ENCODE measurements around the gene SLC39A11. TPM values are rescaled to one million over a fixed set of nuclear protein-coding genes. Genes with fewer than 3 reads are reported as not detected.

The SLC39A11 gene
- total RNA-seq, 1 donor from 2014 or later = 26.9 TPM

DNA sequence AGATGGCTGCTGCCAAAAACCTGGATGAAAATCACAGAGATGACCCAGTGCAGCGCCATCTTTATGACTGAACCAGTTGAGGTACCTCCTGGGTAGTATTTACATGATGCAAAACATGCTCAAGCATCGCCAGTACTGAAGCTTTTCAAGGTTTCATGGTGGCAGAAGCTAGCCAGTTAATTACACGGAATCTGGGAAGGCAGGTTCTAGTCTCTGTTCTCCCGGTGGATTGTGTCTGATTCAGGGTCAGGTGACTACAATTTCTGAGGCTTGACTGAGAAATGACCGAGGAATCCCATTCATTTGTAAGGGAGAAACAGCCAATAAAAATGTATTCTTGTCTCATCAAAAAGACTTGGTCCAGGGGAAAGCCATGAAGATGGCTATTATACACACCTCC is 209.1 kb downstream of the SLC39A11 start:
- intact Hi-C loops (cut with micrococcal nuclease) = no loop called here

DNA sequence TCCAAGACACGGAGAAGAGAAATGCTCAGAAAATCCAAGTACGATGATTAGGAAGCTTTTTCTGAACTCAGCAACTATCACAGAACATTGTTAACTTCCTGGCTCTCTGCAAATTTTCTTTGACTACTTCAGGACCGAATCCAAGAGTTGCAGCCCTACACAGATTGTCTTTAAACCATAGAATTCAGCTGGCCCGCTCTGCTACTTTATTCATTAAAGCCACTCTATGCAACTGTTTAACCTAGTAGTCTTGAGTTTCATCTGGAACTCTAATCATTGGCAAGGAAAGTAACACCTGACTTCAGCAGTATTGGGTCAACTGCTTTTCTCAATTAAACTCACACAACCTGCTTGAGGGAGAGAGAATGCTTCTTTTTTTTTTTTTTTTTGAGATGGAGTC is 210.1 kb downstream of the SLC39A11 start:
- intact Hi-C loops (cut with micrococcal nuclease) = no loop called here

DNA sequence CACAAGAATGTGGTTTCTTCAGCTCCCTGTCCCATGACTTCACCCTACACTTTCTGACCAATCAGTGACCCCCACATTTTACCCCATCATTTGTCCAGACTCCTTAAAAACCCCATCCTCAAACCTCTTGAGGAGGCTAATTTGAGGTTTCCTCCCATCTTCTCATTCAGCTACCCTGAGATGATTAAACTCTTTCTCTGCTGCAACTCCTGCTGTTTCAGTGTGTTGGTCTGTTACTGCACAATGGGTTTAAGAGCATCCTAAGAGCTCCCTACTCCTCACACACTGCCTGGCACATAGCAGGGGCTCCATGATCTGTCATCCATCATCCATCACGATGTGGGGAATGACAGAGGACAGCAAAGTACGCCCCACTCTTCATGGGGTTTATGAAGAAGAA is 212.6 kb downstream of the SLC39A11 start:
- intact Hi-C loops (cut with micrococcal nuclease) = no loop called here

DNA sequence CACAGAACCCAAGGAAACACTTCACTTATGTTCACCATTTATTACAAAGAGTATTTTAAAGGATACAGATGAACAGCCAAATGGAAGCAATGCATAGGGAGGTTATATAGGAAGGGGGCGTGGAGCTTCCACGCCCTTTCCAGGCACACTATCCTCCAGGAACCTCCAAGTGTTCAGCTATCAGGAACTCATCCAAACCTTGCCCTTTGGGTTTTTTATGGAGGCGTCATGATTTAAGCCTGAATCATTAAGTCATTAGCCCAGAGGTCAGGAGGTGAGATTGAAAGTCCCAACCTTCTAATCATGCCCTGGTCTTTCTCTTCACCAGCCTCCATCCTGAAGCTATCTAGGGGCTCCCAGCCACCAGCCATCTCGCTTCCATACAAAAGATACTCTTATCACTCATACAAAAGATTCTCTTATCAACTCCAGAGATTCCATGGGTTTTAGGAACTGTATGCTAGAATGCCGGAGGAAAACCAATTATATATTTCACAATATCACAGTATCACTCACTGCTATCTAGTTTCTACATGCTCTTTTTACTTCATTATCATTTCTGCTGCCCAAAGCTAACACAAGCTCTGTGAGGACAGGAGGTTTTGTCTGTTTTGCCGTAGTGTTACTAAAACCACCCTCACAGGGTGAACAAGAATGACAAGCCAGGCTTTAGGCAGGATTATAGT is 213.4 kb downstream of the SLC39A11 start:
- intact Hi-C loops (cut with micrococcal nuclease) = no loop called here

DNA sequence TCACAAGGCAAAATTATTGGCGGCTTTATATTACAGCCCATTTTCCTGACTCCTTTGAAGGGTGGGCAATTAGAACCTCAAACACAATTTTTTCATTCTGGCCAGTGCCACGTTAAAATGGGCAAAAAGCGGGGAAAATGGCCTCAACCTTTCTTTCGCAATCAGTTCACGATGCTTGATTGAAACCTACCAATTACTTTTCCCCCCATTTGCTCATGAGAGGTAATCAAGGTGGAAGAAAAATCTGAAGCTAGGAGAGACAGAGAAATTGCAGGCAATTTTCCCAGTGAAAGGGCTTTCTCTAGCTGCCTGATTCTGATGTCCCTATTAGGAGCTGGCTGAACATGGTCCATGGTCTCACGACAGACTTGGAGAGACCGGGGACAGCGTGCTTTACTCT is 215.1 kb downstream of the SLC39A11 start:
- intact Hi-C loops (cut with micrococcal nuclease) = no loop called here

DNA sequence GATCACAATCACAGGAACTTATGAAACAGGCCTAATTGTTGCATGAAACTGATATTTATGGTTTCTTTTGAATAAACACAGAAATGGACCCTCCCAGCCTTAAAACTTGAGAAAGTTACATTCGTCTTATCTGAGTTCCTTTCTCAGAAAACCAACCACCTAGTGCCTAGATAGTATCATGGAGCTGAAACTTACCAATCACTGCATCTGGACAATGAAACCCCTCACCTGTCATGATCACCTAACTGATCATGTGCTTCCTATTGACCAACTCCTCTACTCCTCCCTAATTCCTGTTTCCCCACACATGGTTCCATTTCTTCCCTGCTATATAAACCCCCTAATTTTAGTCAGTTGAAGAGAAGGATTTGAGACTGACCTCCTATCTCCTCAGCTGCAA is 216.1 kb downstream of the SLC39A11 start:
- intact Hi-C loops (cut with micrococcal nuclease) = no loop called here

DNA sequence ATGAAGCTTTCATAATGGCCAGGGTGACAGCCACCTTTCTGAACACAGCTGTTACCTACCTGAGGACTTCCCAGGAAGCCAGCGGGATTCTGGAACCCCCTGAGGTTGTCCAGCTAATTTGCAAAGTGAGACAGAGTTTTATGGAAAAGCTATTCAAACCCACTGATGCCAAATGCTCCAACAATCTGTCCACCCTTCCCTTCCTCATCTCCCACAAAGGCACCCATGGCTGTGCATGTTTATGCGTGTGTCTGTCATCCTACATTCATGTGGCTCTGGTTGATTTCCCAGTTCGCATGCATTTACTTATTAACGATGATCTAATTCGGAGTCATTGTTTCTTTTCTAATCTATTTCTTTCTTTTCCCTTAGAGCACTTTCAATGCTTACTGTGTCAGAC is 217.1 kb downstream of the SLC39A11 start:
- intact Hi-C loops (cut with micrococcal nuclease) = no loop called here

DNA sequence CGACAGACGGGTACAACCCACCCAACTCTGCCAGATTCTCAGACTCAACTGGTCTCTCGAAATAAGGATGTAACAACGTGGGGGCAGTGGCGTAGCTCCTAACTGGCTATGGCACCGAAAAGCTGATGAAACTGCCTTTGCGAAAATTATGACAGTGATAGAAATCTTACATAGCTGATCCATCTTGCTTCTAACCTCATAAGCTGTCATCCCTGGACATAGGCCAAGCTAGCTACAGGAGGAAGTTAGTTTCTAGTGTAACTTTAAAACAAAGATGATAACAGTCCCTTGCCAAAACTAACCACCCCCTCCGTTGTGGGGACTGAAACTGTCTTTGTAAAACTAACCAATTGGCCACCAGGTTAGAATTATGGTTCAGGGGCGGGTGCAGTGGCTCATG is 220.1 kb downstream of the SLC39A11 start:
- intact Hi-C loops (cut with micrococcal nuclease) = no loop called here

DNA sequence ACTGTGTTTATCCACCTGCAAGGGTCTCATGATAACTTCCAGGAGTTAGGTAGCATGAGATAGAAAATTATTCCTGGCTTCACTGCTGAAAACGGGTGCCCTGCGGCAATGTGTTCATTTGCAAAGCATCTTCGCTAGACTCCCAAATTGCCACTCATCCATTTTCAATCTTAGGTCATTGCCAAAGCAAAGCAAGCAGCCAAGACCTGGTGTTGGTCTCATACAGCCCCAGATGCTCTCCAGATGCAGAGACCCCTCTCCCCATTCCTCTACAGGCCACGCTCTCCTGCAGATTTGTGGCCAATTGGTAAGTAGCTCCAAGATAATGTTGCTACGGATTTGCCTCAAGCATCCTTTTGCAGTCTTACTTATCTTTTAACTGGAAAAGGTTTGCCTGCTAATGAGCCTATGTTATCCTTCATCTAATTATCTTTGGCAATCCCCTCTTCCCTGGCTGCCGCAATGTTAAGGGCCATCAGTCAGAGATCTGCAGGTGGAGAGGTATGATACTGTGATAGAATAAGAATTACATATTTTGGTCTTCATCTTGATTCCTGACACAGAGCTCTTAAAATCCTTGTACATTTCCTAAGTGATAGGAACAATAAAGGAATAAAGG is 222.0 kb downstream of the SLC39A11 start:
- intact Hi-C loops (cut with micrococcal nuclease) = no loop called here

DNA sequence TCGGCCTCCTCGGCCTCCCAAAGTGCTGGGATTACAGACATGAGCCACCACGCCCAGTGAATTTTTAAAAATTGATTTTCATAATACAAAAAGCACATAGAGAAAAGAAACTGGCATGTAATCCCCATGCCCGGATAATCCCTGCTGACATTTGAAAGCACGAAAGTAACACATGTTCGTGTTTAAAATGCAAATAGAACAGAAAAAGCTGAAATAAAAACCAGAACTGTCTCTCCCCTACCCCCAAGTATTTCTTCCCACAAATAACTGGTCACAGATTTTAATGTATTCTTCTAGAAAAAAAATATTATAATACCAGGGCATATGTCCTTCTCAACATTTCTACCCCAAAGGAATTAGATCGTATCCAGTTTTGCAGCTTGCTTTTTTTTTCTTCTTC is 222.9 kb downstream of the SLC39A11 start:
- intact Hi-C loops (cut with micrococcal nuclease) = no loop called here

DNA sequence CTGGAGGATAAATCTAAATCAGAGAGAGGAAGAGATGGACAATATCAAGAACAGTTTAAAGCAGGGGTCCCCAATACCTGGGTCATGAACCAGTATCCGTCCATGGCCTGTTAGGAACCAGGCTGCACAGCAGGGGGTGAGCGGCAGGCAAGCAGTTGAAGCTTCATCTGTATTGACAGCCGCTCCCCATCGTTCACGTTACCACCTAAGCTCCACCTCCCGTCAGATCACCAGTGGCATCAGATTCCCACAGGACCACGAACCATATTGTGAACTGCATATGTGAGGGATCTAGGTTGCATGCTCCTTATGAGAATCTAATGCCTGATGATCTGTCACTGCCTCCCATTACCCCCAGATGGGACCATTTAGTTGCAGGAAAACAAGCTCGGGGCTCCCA is 226.5 kb downstream of the SLC39A11 start:
- intact Hi-C loops (cut with micrococcal nuclease) = no loop called here

DNA sequence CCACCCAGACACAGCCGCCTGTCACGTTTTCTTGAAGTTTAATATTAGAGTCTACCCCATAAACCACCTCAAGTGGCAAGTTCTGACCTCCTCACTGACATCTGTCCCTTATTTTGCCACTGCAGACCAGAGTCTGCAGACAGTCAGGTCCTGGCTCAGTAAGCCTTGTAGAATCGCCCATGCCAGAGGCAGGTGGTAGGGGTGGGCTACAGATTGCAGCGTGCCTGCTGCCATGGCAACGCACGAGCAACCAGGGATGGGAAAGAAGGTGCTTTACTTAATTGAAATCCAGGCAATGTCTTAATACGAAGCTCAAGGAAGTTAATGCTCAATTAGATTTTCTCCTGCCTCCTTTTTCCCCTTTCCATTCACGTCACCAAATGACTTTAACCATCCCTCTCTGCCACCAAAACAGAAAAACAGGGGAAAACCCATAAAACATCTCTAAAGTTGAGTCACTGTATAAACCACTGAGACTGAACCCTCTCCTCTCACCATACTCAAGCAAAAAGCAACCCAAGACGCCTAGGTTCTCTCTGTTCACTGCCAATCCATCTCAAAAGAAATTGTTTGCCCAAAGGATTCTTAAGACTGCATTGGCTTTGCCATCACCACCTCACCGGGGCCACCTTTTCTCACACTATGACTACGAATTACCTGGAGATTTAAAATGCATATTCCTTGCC is 228.8 kb downstream of the SLC39A11 start:
- intact Hi-C loops (cut with micrococcal nuclease) = no loop called here

DNA sequence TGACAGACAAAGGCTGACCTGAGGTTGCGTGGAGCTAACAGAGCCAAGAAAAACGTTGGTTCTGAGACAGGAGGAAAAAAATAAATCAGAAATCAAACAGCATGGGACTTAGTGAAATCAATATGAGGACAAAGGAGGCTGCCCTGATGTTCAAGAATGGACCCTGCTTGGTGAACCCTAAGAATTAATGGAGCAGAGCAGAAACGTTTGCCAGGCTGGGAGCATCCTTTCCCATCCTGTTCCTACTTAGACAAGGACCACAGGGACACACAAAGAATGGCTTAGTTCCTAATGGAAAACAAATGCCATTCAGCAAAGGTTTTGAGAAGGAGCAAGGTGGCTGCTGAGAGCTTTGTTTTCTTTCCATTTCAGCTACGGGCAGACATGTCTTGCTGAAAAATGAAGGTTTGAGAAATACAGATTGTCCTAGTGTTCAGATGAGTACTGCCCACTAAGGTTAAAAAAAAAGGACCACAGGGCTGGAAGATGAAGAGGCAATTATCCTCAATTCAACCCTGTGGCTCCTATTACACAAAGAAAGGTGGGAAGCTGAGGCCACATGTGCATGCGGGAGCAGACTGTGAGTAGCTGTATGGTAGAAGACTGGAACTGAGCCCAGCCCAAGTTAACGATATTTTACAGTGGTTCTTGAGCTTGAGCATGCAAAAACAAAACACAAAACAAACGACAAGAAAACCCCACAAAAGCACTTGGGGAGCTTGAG is 230.1 kb downstream of the SLC39A11 start:
- intact Hi-C loops (cut with micrococcal nuclease) = no loop called here

DNA sequence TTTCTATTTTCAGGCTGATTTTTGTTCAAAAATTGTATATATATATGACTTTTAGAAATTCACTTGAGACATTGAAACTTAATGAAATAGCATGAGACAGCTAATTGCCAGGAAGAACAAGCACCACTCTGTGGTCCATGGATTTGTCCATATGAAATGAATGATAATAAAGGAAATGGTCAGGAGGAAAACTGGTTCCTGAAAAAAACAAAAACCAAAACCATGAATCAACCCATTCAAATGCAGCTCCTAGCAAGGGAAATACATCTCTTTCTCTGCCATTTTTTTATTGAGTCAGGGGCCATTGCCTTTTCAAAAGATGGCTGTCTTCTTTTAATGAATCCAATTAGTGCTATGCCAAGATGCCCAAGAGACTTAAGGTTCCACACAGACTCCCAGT is 230.7 kb downstream of the SLC39A11 start:
- intact Hi-C loops (cut with micrococcal nuclease) = no loop called here

DNA sequence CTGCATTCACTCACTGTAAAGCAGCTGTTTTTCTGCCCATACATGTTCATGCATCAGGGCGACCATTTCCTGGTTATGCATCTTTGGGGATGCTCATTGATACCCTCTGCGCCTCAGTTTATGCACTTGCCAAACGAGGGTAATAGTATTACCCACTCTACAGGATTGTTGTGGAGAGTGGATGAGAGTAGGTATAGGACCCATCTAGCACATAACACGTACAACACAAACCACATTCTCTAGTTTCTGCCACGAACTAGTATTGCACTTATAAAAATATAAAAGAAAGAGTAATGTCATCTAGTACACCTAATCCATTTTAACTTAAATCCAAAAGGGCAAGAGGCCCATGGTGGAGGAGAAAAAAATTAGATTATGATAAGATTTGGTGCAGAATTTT is 231.7 kb downstream of the SLC39A11 start:
- intact Hi-C loops (cut with micrococcal nuclease) = no loop called here

DNA sequence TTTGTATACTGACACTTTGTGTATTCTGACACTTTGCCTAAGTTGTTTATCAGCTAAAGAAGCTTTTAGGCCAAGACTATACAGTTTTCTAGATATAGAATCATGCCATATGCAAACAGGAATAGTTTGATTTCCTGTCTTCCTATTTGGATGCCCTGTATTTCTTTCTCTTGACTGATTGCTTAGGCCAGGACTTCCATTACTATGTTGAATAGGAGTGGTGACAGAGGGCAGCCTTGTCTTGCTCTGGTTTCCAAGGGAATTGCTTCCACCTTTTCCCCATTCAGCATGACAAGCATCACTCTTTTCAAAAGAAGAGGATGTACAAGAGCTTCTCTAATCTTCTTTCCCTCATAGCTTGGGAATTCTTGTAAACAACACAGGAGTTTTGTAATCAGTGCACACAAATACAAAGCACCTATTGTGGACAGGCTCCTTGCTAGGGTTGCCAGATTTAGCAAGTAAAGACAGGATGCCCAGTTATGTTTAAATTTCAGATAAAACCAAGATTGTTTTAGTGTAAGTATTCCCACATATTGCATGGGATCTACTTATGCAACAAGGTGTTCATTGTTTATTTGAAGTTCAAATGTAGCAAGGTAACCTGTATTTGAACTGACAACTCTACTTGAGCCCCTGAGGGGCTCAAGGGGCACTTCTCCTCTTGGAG is 233.5 kb downstream of the SLC39A11 start:
- intact Hi-C loops (cut with micrococcal nuclease) = no loop called here

DNA sequence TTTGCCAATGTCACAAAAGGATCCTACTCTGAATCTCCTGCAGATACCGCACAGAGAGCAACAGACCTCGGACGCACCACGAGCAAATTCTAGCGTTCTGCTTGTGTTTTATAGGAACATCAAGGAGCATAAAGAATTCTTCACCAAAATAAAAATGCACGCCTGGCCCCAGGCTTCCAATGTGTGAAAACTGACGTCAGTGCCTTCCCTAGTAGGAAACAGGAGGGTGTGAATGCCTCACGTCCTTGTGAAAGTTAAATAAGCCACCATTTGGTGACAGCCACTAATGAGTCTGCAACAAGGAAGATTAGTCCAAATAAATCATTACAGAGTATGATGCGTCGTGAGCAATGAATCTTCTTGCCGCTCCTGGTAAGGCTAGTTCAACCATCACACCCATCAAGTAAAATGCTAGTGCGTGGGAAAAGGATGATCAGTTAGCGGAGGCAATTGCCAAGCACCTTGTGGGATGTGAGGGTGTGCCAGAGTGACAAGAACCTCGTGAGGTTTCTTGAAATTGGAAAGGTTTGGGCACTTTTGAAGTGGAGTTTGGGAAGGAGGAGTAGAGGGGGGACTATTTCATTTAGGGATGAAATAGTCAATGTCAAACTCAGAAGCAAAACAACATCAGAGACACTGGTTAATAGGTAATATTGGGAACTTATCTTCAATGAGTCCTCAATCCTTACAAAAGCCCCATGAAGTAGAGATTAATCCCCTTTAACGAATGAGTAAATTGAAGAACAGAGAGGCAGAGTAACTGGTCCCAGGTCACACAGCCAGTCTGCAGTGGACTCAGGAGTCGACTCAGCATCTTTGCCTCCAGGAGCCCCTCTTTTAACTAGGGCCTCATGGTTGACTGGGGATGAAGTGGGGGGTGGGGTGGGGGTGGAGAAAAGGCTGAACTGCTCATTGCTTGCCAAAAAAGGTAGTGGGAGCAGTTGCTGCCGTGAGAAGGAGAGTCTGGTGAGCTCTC is 238.8 kb downstream of the SLC39A11 start:
- intact Hi-C loops (cut with micrococcal nuclease) = no loop called here

DNA sequence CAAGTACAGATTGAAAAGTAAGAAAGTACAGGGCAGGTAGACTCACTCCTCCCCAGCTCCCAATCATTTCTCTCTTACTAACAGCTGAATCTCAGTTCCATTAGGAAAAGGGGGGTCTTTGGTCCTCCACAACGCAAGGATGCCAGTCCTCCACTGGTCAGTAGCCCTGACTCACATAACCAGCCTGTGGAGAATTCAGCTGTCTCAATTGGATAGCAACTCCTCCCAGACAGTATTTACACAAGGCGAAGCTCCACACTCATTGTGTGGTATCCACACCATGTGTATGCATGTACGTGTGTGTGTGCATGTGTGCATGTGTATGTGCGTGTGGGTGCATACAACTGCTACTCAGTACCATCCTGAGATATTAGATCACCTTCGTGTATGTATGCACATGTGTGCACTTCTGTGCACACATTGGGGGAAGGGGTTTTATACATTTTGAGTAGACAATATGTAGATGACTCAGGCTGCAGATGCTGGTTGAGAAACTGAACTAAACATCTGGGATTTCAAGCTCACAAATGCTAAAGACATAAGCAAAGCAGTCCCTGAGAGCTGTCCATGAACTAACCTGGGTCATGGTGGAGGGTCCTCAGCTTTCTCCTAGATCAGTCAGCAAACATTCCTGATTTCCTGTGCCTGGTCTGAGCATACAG is 240.1 kb downstream of the SLC39A11 start:
- intact Hi-C loops (cut with micrococcal nuclease) = no loop called here

DNA sequence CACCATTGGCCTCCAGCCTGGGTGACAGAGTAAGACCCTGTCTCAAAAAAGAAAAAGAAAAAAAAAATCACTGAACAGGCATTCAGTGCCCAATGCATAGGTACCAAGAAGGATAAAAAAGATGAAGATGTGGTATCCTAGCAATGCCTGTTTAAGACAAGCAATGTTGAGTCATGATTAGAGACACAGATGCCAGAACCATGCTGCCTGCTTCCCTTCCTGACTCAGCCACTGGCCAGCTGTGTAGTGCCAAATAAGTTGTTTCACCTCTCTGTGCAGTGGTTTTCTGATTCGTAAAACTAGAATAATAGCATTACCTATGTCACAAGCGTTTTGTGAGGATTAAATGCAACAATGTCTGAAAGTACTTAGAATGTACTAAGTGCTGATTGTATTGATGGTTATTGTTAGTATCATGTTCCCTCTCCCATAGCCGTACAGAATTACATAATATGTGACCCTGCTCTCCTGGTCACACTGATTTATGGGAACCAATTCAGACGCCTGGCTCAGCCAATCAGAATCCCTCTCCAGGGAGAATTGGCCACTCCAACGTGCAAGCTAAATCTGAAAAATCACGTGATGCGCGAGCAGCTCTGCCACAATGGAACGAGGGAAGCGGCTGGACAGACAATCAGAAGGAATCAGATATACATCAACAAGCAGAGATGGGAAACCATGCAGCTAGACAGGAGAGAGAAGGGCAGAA is 241.9 kb downstream of the SLC39A11 start:
- intact Hi-C loops (cut with micrococcal nuclease) = no loop called here
